HG03175 (cell line): Measurements from ENCODE around the gene ELFN2.

ENCODE experiments used
- ATAC-seq: cut with Tn5 transposase; IDR thresholded peaks from one replicate; pipeline ENCODE4 v1.9.1; 2021; ENCODE audit warnings: mild to moderate bottlenecking, moderate library complexity; ENCODE audit not compliant: unreplicated experiment

ELFN2 gene

DNA sequence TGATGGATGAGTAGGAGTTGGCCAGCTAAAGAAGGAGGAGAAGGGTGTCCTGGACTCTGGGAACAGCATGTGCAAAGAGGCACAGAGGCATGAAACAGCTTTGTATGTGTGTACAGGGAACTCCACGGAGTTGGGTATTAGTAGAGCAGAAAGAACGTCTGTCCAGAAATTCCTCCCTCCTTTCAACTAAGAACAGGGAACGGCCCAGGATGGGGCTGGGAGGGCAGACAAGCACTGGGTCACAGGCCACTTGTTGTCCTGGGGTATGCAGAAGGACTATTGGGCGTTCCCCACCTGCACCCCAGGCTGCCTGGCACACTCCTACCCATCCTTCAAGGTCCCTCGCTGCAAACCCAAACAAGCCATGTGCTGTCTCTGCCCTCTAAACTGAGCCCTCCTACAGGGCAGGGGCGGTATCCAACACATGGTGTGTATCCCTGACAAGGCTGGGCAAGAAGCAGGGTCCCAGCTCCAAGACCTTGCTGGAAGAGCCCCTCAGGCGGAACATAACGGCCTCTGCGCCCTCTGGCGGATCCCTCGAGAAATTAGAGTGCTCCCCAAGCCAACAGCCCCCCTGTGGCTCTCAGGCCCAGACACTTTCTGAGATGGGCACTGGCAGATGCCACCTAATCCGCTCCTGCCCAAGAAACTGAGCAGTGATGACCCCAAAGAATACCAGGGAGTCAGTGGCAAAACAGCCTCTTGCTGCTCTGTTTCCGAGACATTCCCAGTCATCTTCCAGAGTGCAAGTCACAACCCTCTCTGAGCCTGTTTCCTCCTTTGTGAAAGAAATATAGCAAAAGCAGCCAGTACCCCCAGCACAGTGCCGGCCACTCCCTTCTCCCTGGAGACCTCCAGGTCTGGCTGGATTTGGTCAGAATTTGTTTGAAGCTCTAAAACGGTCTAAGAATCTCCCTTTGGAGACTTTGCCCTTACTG, 1.6 kb upstream of the ELFN2 start:
- no peak for ATAC-seq

DNA sequence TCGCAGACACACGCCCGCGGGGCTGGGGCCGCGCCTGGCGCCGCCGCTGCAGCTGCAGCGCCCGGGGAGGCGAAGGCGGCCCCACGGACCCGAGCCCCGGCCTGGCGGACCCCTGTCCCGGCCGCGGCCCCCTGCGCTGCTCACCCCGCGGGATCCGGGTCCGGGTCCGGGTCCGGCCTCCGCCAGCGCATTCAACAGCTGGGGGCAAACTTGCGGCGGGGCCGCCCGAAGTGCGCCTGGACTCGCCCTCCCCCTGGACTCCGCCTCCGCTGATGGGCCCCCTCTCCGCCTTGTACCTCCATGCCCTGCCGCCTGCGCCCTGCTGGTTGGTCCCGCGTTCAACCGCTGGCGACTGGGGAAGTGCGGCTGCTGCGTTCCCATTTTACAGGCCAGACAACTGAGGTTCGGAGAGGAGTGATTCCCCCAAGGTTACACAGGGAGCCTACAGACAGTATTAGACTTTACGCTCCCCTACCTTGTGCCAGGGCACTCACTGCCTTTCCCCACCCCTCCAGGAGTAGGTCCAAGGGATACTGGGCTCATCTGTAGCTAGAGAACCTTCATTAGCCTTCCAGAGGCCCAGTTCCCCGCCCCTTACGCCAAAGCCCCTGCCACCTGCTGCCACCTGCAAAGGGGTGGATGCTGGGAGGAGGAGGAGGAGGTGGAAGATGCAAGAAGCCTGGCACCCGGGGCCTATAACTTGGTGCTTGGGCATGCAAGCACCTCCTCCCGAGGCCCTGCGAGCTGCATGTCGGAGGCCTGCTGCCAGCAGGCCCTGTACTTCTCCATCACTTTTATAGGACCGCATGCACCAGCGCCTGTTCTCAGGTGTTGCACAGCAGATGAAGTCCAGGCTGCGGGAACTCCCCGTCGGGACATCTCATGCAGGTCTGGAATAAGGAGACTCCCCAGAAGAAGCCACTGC, 694 bp upstream of the ELFN2 start:
- ATAC-seq: no peak

- ATAC-seq: no peak
Observed at GRCh38 chr22:37426706-37427134, 559 bp downstream of the ELFN2 start.

- ATAC-seq: no peak
Observed at GRCh38 chr22:37425800-37426705, 1.2 kb downstream of the ELFN2 start.

- no peak for ATAC-seq
Observed at GRCh38 chr22:37425369-37425768, 1.9 kb downstream of the ELFN2 start.

GRCh38 chr22:37423283-37423682, 4.0 kb downstream of the ELFN2 start:
- no peak for ATAC-seq

GRCh38 chr22:37421468-37421877, 5.8 kb downstream of the ELFN2 start:
- no peak for ATAC-seq

DNA sequence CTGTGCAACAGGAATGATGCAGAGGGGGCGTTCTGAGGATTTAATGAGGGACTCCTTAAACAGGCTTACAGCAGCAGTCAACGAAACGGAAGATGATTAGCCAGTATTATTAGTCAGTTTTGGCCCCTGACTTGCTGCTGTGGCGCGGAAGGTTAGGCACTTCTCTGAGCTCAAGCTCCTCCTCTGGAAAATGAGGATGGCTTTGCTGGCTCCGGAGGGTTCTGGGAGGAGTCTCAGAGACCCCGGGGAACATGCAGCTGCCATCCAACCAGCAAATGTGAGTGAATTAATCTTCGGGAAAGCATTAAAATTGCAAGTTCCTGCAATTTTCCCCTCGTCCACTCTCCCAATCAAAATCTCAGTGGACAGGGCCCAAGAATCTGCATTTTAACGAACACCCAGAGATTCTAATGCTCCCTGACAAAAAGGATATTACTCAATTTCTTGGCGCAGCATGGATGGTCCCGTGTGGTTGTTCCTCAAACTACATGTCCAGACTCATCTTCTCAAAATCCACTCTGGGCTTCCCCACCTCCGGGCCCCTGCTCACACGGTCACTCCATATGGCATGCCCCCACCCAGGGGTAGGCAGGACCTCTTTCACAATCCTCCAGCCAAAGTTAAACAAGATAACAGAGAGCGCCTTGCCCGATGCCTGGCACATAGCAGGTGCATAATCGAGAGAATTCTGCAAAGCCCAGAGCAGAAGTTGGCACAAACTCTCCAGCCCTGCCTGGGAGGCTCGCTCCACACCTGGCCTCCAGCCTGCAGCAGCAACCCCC, 6.4 kb downstream of the ELFN2 start:
- no peak for ATAC-seq

DNA sequence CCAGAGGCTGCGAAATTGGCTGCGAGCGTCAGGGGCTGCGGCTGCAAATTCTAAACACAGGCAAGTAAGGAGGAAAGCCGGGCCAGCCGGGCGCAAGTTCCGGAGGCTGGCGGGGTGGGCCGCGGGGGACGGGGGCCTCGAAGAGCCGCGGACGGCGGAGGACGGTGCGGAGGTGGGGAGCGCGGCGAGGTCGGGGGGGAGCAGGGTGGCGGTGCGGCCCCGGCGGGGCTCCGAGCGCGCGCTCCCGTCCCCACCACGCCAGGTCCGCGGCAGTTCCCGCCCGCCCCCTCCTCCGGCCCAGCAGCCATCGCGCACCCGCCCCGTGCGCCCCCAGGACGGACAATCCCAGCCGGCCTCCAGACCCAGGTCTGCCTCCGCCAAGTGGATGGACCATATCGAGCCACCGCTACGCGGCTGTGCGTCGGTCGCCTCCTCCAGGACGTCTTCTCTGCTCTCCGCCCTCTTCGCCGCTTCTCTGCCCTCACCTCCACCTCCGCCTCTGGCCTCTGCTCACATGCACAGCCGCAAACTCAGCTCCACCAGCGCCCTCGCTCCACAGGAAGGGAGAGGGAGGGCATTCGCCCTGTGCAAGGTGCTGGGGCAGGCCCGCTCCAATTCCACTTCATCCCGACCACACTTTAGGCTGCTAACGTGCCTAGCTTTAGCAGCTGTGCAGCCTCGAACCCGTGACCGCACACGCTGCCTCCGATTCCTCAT, 7.2 kb downstream of the ELFN2 start:
- no peak for ATAC-seq

GRCh38 chr22:37419370-37419968, 7.8 kb downstream of the ELFN2 start:
- no peak for ATAC-seq

- no peak for ATAC-seq
Observed at GRCh38 chr22:37418627-37419369, 8.5 kb downstream of the ELFN2 start.

- no peak for ATAC-seq
Observed at GRCh38 chr22:37417677-37418348, 9.5 kb downstream of the ELFN2 start.

GRCh38 chr22:37417264-37417663, 10.0 kb downstream of the ELFN2 start:
- ATAC-seq: no peak

DNA sequence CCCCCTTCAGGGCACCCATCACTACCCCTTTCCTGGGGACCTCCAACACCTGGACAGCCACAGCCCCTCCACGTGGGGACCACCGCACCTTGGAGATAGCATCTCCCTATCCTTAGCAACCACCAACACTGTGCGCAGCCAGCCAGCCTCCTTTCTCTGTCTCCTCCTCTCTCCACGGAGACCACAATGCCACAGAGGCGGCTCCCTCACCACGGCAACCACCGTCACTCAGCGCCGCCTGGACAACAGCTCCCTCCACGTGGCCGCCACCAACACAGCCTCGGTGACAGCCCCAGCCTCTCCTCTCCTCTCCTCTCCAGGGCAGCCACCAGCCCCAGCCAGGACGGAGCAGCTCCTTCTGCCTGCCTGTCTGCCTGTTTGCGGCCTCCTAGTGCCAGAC, 10.5 kb downstream of the ELFN2 start:
- no peak for ATAC-seq

DNA sequence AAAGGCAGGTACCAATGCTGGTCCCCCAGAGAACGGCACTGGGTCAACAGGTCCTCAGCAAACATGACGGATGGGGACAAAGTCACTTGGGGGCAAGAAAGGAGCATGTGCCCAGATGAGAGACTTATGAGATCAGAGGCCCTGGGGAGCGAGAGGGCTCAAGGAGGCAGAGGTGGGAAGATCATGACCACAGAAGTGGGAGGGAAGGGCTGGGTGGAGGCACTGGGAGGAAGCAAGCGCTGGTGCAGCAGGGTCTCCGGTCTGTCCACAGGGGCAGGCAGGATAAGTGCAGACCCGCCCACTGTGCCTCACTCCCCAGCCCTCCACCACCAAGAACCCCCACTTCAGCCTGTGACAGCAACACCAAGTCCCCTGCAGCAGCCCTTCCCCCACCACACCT, 10.9 kb downstream of the ELFN2 start:
- ATAC-seq: no peak

- ATAC-seq: no peak
Observed at GRCh38 chr22:37415210-37415609, 12.1 kb downstream of the ELFN2 start.

DNA sequence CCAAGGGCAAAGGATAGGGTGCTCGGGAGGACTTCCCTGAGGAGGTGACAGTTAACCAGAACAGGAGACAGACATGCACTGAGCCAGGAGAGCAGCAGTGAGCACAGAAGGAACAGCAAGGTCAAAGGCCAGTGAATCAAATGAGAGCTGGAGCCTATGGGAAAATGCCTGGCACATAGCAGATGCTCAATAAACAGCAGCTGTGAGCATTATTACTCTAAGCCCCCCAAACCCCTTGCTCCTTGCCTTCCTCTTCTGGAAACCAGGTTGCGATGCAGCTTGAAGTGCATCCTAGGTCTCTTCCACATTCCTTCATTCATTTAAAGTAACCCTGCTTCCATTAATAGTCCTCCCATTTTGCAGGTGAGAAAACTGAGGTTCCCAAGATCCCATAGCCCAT, 13.0 kb downstream of the ELFN2 start:
- ATAC-seq: no peak

DNA sequence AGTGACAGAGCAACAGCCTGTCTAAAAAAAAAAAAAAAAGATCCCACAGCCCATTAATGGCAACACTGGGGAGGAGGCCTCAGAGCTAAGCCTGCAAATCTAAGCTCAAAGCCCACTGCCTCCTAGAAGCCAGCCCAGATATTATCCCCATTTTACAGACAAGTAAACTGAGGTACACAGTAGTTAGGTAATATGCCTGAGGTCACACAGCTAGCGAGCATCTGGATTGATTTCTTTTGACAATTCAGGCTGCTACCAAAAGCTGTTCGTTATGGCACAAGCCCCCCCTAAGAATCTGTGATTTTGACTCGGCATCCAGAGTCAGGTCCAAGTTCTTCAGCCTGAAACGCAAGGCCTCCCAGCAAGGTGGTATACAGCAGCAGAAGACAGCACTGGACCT, 13.7 kb downstream of the ELFN2 start:
- ATAC-seq: no peak
